GM12875 (cell line): Measurements from ENCODE around the gene TTC13.

Source experiments
- H3K4me3 ChIP-seq: one replicate; pipeline ENCODE4 v1.5.1; 2011; ENCODE audit warnings: low read depth, low read length, control low read depth
- TF ChIP-seq, protein P1 (sequence below): IDR thresholded peaks from 2 replicates; pipeline ENCODE4 v1.5.1; 2011; ENCODE audit warnings: low read depth, mild to moderate bottlenecking, control low read depth, inconsistent platforms, low read length, moderate library complexity, borderline replicate concordance; ENCODE audit not compliant: insufficient read depth

The TTC13 gene

GRCh38 chr1:230909974-230910754 is 68.5 kb downstream of the TTC13 start:
- TF ChIP-seq, protein P1, sequence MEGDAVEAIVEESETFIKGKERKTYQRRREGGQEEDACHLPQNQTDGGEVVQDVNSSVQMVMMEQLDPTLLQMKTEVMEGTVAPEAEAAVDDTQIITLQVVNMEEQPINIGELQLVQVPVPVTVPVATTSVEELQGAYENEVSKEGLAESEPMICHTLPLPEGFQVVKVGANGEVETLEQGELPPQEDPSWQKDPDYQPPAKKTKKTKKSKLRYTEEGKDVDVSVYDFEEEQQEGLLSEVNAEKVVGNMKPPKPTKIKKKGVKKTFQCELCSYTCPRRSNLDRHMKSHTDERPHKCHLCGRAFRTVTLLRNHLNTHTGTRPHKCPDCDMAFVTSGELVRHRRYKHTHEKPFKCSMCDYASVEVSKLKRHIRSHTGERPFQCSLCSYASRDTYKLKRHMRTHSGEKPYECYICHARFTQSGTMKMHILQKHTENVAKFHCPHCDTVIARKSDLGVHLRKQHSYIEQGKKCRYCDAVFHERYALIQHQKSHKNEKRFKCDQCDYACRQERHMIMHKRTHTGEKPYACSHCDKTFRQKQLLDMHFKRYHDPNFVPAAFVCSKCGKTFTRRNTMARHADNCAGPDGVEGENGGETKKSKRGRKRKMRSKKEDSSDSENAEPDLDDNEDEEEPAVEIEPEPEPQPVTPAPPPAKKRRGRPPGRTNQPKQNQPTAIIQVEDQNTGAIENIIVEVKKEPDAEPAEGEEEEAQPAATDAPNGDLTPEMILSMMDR, result no peak
- no peak overlapping the region for H3K4me3 ChIP-seq

DNA sequence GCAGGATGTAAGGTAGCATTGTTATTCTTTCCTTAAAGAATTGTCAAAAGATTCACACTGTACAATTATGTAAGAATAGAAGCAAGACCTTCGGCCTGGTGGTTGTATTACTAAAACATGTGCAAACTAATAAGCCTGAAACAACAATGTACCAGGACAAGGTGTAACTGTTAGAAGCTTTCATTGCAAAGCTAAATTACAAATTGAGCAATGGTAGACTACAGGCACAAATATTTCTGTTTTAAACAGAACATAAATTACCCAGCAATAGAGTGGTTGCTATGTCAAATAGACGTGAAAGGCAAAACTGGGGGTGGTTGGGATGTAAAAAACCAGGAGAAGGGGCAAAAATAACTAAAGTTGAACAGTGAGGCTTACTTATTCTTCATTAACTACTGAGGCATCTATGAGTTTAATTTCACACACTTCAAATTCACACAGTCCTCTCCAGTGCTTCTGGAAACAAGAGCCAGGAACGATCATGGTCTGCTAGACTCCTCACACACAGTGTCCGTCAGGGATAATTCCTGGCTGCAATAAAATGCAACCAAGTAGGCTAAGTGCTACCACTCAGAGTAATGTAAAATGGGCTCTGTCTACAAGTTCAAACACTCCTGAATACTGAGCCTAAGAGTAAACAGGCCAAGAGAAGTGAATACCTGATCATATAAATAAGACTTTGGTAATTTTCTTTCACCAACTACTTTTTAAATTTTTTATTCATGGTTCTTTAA is 71.0 kb downstream of the TTC13 start:
- TF ChIP-seq, protein P1, result no peak
- H3K4me3 ChIP-seq, result no peak overlapping the region

GRCh38 chr1:230906226-230906625 is 72.4 kb downstream of the TTC13 start:
- TF ChIP-seq, protein P1, result no peak
- H3K4me3 ChIP-seq, result no peak overlapping the region

GRCh38 chr1:230905733-230906132 is 72.9 kb downstream of the TTC13 start:
- TF ChIP-seq, protein P1, result no peak
- no peak overlapping the region for H3K4me3 ChIP-seq

GRCh38 chr1:230902349-230902923 is 76.2 kb downstream of the TTC13 start:
- no peak overlapping the region for H3K4me3 ChIP-seq
- TF ChIP-seq, protein P1, result no peak

DNA sequence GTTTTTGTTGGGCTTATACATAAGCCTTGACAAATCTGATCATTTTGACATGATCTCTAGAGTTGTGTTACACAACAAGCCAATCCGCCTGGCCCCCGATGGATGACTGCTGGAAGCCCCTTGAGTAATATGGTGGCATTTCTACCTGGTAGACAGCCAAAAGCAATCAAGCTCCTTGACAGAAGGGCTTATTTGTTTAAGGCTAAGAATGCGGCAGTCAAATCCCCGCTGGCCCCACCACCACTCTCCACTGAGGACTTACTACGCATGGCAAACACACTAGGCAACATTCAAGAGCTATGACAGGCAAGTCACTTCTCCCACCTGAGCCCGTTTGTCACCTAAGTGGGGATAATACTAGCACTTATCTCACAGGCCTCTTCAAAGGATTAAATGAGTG is 77.0 kb downstream of the TTC13 start:
- TF ChIP-seq, protein P1, result no peak
- H3K4me3 ChIP-seq, result no peak overlapping the region
